ENCODE measurements around the gene VAMP4. TPM values are rescaled to one million over a fixed set of nuclear protein-coding genes. Genes with fewer than 3 reads are reported as not detected.

VAMP4 gene
- total RNA-seq, 1 donor from 2014 or later: 5.0 TPM

- H3K27me3 ChIP-seq (ENCODE audit: control insufficient read depth, insufficient read depth, low read length): no peaks in the 10 kb centered on the region
- FAIRE-seq: no peak
- no peaks in the 10 kb centered on the region for H3K36me3 ChIP-seq (ENCODE audit: control insufficient read depth, insufficient read depth, low read length)
- no peak overlapping the region for H3K4me3 ChIP-seq (ENCODE audit: low read depth, low read length)
- peak; percentile 10 for DNase-seq (ENCODE audit: low read depth)
- no peak for TF ChIP-seq CTCF (IDR thresholded peaks at IDR 0.05; ENCODE audit: insufficient read depth, low read length, severe bottlenecking)
Observed at GRCh38 chr1:171751221-171751620, 9.4 kb upstream of the VAMP4 start.

GRCh38 chr1:171748651-171749050 lies 6.8 kb upstream of the VAMP4 start:
- no peak overlapping the region for H3K4me3 ChIP-seq (ENCODE audit: low read depth, low read length)
- no peaks in the 10 kb centered on the region for H3K36me3 ChIP-seq (ENCODE audit: control insufficient read depth, insufficient read depth, low read length)
- no peaks in the 10 kb centered on the region for H3K27me3 ChIP-seq (ENCODE audit: control insufficient read depth, insufficient read depth, low read length)
- FAIRE-seq: no peak
- DNase-seq (ENCODE audit: low read depth): peak; percentile 61
- no peak for TF ChIP-seq CTCF (IDR thresholded peaks at IDR 0.05; ENCODE audit: insufficient read depth, low read length, severe bottlenecking)

- DNase-seq (ENCODE audit: low read depth) (no peak), FAIRE-seq (no peak)
- H3K4me3 ChIP-seq (ENCODE audit: low read depth, low read length): no peak overlapping the region
- no peaks in the 10 kb centered on the region for H3K27me3 ChIP-seq (ENCODE audit: control insufficient read depth, insufficient read depth, low read length)
- H3K36me3 ChIP-seq (ENCODE audit: control insufficient read depth, insufficient read depth, low read length): no peaks in the 10 kb centered on the region
- TF ChIP-seq CTCF (IDR thresholded peaks at IDR 0.05; ENCODE audit: insufficient read depth, low read length, severe bottlenecking): no peak
Observed at GRCh38 chr1:171744986-171745385, 3.1 kb upstream of the VAMP4 start.

GRCh38 chr1:171743081-171743870 lies 1.4 kb upstream of the VAMP4 start:
- Histone ChIP-seq H3K36me3 (ENCODE audit: control insufficient read depth, insufficient read depth, low read length) (no peaks in the 10 kb centered on the region), H3K4me3 (ENCODE audit: low read depth, low read length) (peak overlapping the region; percentile 83), H3K27me3 (ENCODE audit: control insufficient read depth, insufficient read depth, low read length) (no peaks in the 10 kb centered on the region)
- no peak for TF ChIP-seq CTCF (IDR thresholded peaks at IDR 0.05; ENCODE audit: insufficient read depth, low read length, severe bottlenecking)
- FAIRE-seq (no peak), DNase-seq (ENCODE audit: low read depth) (peak; percentile 92)

GRCh38 chr1:171742577-171742922 lies 685 bp upstream of the VAMP4 start:
- FAIRE-seq (no peak), DNase-seq (ENCODE audit: low read depth) (no peak)
- no peaks in the 10 kb centered on the region for H3K36me3 ChIP-seq (ENCODE audit: control insufficient read depth, insufficient read depth, low read length)
- H3K27me3 ChIP-seq (ENCODE audit: control insufficient read depth, insufficient read depth, low read length): no peaks in the 10 kb centered on the region
- no peak for TF ChIP-seq CTCF (IDR thresholded peaks at IDR 0.05; ENCODE audit: insufficient read depth, low read length, severe bottlenecking)
- peak overlapping the region; percentile 83 for H3K4me3 ChIP-seq (ENCODE audit: low read depth, low read length)
